Measurements from ENCODE around the gene HIF1A.
"Not testable (repeated sequence)": the region's sequence is repeated elsewhere in the genome, so short reads cannot be mapped to it uniquely, and the experiment has no call there.

HIF1A gene

GRCh38 chr14:61654026-61654425 lies 41.3 kb upstream of the HIF1A start:
- Histone ChIP-seq H3K4me2 (peak overlapping the region in 4 of 11 experiments; percentile 21 to 74 (median 54); a peak in 5 of 22 replicates), H3K9ac (no peak overlapping the region), H4K20me1 (no peaks in the 10 kb centered on the region), H3K27ac (no peak overlapping the region), H3K36me3 (no peaks in the 10 kb centered on the region), H3K4me3 (no peak overlapping the region), H3K9me3 (replicated peaks in 1 of 11) (no peaks in the 10 kb centered on the region), H3K27me3 (no peaks in the 10 kb centered on the region), H3K4me1 (peaks cover 0 to 21% (median 3%) of the 10 kb centered on the region in 10 experiments; a peak in 12 of 20 replicates)
- no peak for TF ChIP-seq Cebpa-rat (IDR thresholded peaks at IDR 0.05)

DNA sequence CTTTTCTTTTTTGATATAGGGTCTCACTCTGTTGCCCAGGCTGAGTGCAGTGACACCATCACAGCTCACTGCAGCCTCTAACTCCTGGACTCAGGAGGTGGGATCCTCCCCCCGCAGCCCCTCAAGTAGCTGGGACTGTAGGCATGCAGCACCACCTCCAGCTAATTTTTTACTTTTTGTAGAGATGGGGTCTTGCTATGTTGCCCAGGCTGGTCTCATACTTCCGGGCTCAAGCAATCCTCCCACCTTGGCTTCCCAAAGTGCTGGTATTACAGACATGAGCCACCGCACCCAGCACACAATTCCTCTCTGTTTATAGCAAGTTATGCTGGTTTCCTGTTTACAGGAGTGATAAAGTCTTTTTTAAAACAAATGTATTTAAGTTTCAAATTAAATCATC lies 39.5 kb upstream of the HIF1A start:
- Histone ChIP-seq H4K20me1 (no peaks in the 10 kb centered on the region), H3K4me1 (peaks cover 7 to 38% (median 17%) of the 10 kb centered on the region in 10 experiments), H3K27me3 (no peaks in the 10 kb centered on the region), H3K27ac (no peak overlapping the region), H3K9ac (no peak overlapping the region), H3K36me3 (no peaks in the 10 kb centered on the region), H3K4me3 (no peak overlapping the region), H3K4me2 (no peak overlapping the region), H3K9me3 (replicated peaks in 1 of 11) (no peaks in the 10 kb centered on the region)
- no peak for TF ChIP-seq Cebpa-rat (IDR thresholded peaks at IDR 0.05)

- Histone ChIP-seq H3K27ac (no peak overlapping the region), H4K20me1 (no peaks in the 10 kb centered on the region), H3K36me3 (no peaks in the 10 kb centered on the region), H3K4me1 (peaks cover 13 to 44% (median 22%) of the 10 kb centered on the region in 10 experiments), H3K9ac (no peak overlapping the region), H3K4me3 (no peak overlapping the region), H3K9me3 (replicated peaks in 1 of 11) (no peaks in the 10 kb centered on the region), H3K27me3 (no peaks in the 10 kb centered on the region), H3K4me2 (no peak overlapping the region)
- TF ChIP-seq Cebpa-rat (IDR thresholded peaks at IDR 0.05), result no peak
Observed at GRCh38 chr14:61656341-61656740, 39.0 kb upstream of the HIF1A start.

DNA sequence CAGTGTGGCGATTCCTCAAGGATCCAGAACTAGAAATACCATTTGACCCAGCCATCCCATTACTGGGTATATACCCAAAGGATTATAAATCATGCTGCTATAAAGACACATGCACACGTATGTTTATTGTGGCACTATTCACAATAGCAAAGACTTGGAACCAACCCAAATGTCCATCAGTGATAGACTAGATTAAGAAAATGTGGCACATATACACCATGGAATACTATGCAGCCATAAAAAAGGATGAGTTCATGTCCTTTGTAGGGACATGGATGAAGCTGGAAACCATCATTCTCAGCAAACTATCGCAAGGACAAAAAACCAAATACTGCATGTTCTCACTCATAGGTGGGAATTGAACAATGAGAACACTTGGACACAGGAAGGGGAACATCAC lies 37.2 kb upstream of the HIF1A start:
- H3K9ac ChIP-seq, H3K4me3 ChIP-seq, H3K27ac ChIP-seq, H3K4me2 ChIP-seq, H4K20me1 ChIP-seq, H3K36me3 ChIP-seq, H3K27me3 ChIP-seq: not testable (repeated sequence)
- Histone ChIP-seq H3K9me3 (replicated peaks in 1 of 11) (peaks cover 0 to 12% (median 6%) of the 10 kb centered on the region in 11 experiments; a peak in 11 of 22 replicates), H3K4me1 (peaks cover 30 to 57% (median 40%) of the 10 kb centered on the region in 10 experiments)

DNA sequence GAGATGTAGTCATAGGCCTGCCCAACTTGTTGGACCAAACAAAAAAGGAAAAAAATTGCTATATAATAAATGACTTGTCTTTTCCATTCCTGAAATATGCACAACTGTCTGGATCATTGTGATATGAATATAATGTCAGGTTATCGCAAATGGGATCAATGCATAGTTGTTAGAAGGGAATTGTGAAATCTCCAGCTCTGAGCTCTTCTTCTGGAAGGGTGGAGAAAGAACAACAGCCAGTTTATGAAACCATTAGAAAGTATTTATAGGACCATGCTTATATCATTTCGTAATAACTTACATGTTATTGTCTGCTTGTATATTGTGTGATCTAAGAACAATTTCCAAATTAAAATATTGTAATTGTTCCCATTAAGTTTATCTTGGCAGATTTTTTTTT lies 35.7 kb upstream of the HIF1A start:
- Histone ChIP-seq H3K4me2 (peak overlapping the region in 7 of 11 experiments; percentile 36 to 91 (median 70); a peak in 9 of 22 replicates), H3K27ac (peak overlapping the region in 2 of 11 experiments; percentile 79 to 80; a peak in 4 of 22 replicates), H4K20me1 (no peaks in the 10 kb centered on the region), H3K9me3 (replicated peaks in 1 of 11) (peaks cover 0 to 14% (median 6%) of the 10 kb centered on the region in 11 experiments; a peak in 11 of 22 replicates), H3K9ac (no peak overlapping the region), H3K4me3 (no peak overlapping the region), H3K4me1 (peaks cover 39 to 58% (median 51%) of the 10 kb centered on the region in 10 experiments), H3K36me3 (no peaks in the 10 kb centered on the region), H3K27me3 (no peaks in the 10 kb centered on the region)
- peak in 3 of 11 experiments; percentile 27 to 36 (median 31); a peak in 3 of 22 replicates for TF ChIP-seq Cebpa-rat (IDR thresholded peaks at IDR 0.05)

DNA sequence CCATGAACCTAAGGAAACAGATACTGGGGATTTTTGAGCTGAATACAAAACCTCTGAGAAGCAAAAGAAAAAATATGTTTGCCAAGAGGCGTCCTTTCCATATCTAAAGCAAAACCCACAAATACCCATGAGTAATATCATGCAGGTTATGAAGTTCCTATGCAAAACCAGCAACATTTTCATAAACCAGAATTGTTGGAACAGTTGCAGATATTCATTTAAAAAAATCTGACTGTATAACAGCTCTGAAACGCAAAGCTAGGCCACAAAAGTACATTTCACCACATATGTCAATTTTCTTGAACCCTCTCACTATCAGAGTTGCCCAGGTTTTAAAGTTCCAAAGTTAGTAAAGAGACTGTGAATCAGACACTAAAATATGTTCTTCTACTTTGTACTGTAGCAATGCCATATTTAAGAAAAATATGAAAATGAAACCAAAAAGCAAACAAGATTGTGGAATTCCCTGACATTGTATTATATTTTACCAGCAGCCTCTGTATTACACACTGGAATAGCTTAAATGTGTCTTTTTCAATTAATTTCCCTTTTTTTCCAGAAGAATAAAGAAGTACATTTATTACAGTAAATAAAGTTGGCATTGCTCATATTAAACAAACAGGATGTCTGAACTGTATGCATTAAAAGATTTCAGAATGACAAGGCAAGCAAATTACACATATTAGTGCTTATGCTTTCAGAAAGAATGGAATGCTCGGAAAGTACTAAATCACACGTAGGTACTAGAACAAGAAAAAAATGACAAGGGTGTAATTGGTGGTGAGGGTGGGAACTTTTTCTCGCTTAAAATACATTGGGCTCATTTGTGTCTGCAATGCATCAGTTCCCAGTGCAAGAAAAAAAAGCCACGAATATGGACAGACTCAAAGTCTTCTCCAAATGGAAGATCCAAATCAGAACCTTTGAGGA lies 33.6 kb upstream of the HIF1A start:
- peak overlapping the region in 2 of 10 experiments; percentile 32 to 50; a peak in 2 of 20 replicates for H3K4me3 ChIP-seq
- peak overlapping the region in 3 of 11 experiments; percentile 9 to 42 (median 19); a peak in 3 of 22 replicates for H3K9ac ChIP-seq
- H3K9me3 ChIP-seq (replicated peaks in 1 of 11), result peaks cover 0 to 14% (median 6%) of the 10 kb centered on the region in 11 experiments; a peak in 11 of 22 replicates
- H4K20me1 ChIP-seq, result no peaks in the 10 kb centered on the region
- peak overlapping the region; percentile 21 to 91 (median 70) for H3K4me2 ChIP-seq
- H3K4me1 ChIP-seq, result peaks cover 41 to 66% (median 52%) of the 10 kb centered on the region in 10 experiments
- H3K27me3 ChIP-seq, result no peaks in the 10 kb centered on the region
- no peak for TF ChIP-seq Cebpa-rat (IDR thresholded peaks at IDR 0.05)
- H3K27ac ChIP-seq, result peak overlapping the region; percentile 22 to 80 (median 58)
- H3K36me3 ChIP-seq, result no peaks in the 10 kb centered on the region

DNA sequence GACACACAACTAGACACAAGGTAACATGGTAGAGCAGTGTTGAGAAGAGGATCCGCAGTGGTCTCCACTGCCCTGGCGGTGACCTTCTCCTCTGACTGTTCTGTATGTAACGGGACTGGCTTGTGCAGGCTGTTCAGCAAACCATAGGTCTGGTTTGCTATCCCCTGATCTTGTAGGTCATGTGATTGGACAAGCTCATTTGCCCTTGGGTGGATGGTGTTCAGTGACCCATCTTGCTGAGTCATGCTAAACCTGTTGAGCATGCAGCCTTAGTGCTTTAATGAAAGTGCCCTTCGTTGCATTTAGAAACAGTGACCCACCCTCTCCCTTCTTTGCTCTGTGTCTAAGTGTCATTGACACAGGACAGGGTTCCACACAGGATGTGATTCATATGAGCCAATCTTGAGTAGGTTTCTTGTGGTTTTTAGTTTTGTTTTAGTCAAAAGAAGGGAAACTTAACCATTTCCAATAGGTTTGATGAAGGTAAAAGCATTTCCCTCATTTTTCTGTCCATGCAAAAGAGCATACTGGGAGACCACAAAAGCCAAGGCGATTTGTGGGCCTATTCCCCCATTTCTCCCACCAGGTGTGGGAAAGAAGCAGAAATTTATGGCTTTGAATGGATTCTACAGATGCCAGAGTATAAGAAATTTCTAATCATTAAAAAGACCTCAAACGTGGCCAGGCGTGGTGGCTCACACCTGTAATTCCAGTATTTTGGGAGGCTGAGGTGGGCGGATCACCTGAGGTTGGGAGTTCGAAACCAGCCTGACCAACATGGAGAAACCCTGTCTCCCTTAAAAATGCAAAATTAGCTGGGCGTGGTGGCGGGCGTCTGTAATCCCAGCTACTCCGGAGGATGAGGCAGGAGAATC lies 32.6 kb upstream of the HIF1A start:
- Histone ChIP-seq H3K27ac (peak overlapping the region; percentile 22 to 80 (median 58); a peak in 21 of 22 replicates), H3K4me3 (peak overlapping the region in 4 of 10 experiments; percentile 18 to 50 (median 28); a peak in 5 of 20 replicates), H3K36me3 (no peaks in the 10 kb centered on the region)

DNA sequence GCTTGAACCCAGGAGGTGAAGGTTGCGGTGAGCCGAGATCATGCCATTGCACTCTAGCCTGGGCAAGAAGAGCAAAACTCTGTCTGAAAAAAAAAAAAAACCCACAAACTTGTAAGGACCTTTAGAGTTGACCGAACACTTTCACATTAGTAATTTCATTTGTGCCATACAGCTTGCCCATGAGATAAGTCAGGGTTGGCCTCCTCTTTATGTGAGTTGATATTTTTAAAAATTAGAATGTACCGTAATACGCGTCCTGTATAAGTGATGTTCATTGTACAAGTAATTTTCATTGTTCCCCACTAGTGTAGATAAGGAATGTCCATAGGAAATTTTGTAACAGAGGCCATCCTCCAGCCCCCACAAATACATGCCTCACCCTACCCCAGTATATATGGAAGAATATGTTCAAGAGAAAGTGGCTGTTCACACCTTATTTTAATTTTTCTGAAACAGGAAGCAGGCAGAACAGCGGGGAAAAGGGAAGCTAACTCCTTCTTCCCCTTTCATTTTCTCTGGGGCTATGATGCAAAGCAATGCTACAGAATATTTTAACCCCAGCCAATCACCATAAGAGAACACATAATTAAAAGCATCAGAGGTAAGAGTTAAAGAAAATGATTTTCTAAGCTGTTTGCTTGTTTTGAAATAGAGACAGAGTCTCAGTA lies 31.9 kb upstream of the HIF1A start:
- Histone ChIP-seq H3K9me3 (replicated peaks in 1 of 11) (peaks cover 0 to 14% (median 6%) of the 10 kb centered on the region in 11 experiments; a peak in 11 of 22 replicates), H3K9ac (peak overlapping the region in 4 of 11 experiments; percentile 24 to 59 (median 46); a peak in 6 of 22 replicates), H3K4me1 (peaks cover 58 to 83% (median 69%) of the 10 kb centered on the region in 10 experiments), H3K27ac (peak overlapping the region; percentile 22 to 80 (median 58); a peak in 18 of 22 replicates), H3K4me2 (peak overlapping the region; percentile 18 to 91 (median 70)), H3K4me3 (peak overlapping the region in 2 of 10 experiments; percentile 32 to 50; a peak in 3 of 20 replicates), H3K36me3 (no peaks in the 10 kb centered on the region), H4K20me1 (no peaks in the 10 kb centered on the region), H3K27me3 (no peaks in the 10 kb centered on the region)
- 0 out of 22 replicates have a peak, but pooled peaks of 1 of the 11 experiments have one; percentile 27 for TF ChIP-seq Cebpa-rat (IDR thresholded peaks at IDR 0.05)

More for the DNA sequence above, 32.6 kb upstream of the HIF1A start:
- Histone ChIP-seq H4K20me1 (no peaks in the 10 kb centered on the region), H3K4me2 (peak overlapping the region; percentile 10 to 91 (median 70); a peak in 20 of 22 replicates), H3K9ac (peak overlapping the region in 4 of 11 experiments; percentile 24 to 59 (median 46); a peak in 5 of 22 replicates), H3K27me3 (no peaks in the 10 kb centered on the region), H3K4me1 (peaks cover 51 to 75% (median 62%) of the 10 kb centered on the region in 10 experiments), H3K9me3 (replicated peaks in 1 of 11) (peaks cover 0 to 14% (median 6%) of the 10 kb centered on the region in 11 experiments; a peak in 11 of 22 replicates)
- TF ChIP-seq Cebpa-rat (IDR thresholded peaks at IDR 0.05), result no peak
